Loucy (cell line): ENCODE results near the gene LCN12.
"Not testable (repeated sequence)": the region's sequence is repeated elsewhere in the genome, so short reads cannot be mapped to it uniquely, and the experiment has no call there.

Experiments used
- H2AFZ ChIP-seq: fragments of 200-600 bp; sonication (generic); 2 replicates; pipeline ENCODE4 v1.6.0; 2016; ENCODE audit warnings: antibody characterized with exemption, mild to moderate bottlenecking, low read length, moderate library complexity
- H3F3A ChIP-seq: fragments of 200-600 bp; 2 replicates; pipeline ENCODE4 v1.6.0; 2016; ENCODE audit warnings: antibody characterized with exemption, low read depth, mild to moderate bottlenecking
- H3K27me3 ChIP-seq: fragments of 200-600 bp; sonication (generic); 2 replicates; pipeline ENCODE4 v1.6.1; 2014; ENCODE audit warnings: low read length, mild to moderate bottlenecking; ENCODE audit not compliant: insufficient read depth, poor library complexity, severe bottlenecking
- H3K36me3 ChIP-seq: fragments of 200-600 bp; sonication (generic); 2 replicates; pipeline ENCODE4 v1.6.1; 2016; ENCODE audit warnings: low read length; ENCODE audit not compliant: insufficient read depth
- H3K4me1 ChIP-seq: fragments of 200-600 bp; sonication (generic); 2 replicates; pipeline ENCODE4 v1.5.1; 2014; ENCODE audit warnings: low read length, mild to moderate bottlenecking; ENCODE audit not compliant: insufficient read depth, poor library complexity, severe bottlenecking
- H3K4me2 ChIP-seq: fragments of 200-600 bp; sonication (generic); 2 replicates; pipeline ENCODE4 v1.6.0; 2014; ENCODE audit warnings: antibody characterized with exemption, low read length, low read depth, mild to moderate bottlenecking; ENCODE audit not compliant: poor library complexity, severe bottlenecking
- H3K4me3 ChIP-seq: fragments of 200-600 bp; sonication (generic); 2 replicates; pipeline ENCODE4 v1.5.1; 2014; ENCODE audit warnings: low read length, mild to moderate bottlenecking, mixed read lengths; ENCODE audit not compliant: poor library complexity, severe bottlenecking
- H3K79me2 ChIP-seq: fragments of 200-600 bp; sonication (generic); 2 replicates; pipeline ENCODE4 v1.6.1; 2014; ENCODE audit warnings: low read length; ENCODE audit not compliant: insufficient read depth
- H3K9ac ChIP-seq: fragments of 200-600 bp; sonication (generic); 2 replicates; pipeline ENCODE4 v1.6.0; 2014; ENCODE audit warnings: mild to moderate bottlenecking, low read depth, low read length, moderate library complexity; ENCODE audit not compliant: poor library complexity, severe bottlenecking
- H3K9me2 ChIP-seq: fragments of 200-600 bp; sonication (generic); replicated peaks from 2 replicates; pipeline ENCODE4 v1.6.1; 2016; ENCODE audit warnings: low read depth, low read length, mixed read lengths
- H3K9me3 ChIP-seq: fragments of 200-600 bp; sonication (generic); 2 replicates; pipeline ENCODE4 v1.6.1; 2014; ENCODE audit warnings: mild to moderate bottlenecking, antibody characterized with exemption, low read length, low read depth; ENCODE audit not compliant: insufficient read depth
- H4K20me1 ChIP-seq: fragments of 200-600 bp; sonication (generic); 2 replicates; pipeline ENCODE4 v1.6.0; 2014; ENCODE audit warnings: antibody characterized with exemption, low read length, mild to moderate bottlenecking; ENCODE audit not compliant: insufficient read depth, poor library complexity, severe bottlenecking
- CTCF ChIP-seq: fragments of 200-600 bp; sonication (generic); conservative IDR thresholded peaks from 2 replicates; pipeline ENCODE4 v1.5.1; 2014; ENCODE audit warnings: mild to moderate bottlenecking, antibody characterized with exemption, low read length
- EZH2phosphoT487 ChIP-seq: fragments of 200-600 bp; IDR thresholded peaks from 2 replicates; pipeline ENCODE4 v1.6.1; 2018; ENCODE audit warnings: antibody characterized with exemption, mild to moderate bottlenecking, moderate library complexity, borderline replicate concordance

Gene LCN12

GRCh38 chr9:137002646-137003041 lies 50.6 kb downstream of the LCN12 start:
- Histone ChIP-seq H3K4me3 (no peak overlapping the region), H4K20me1 (no peaks in the 10 kb centered on the region), H2AFZ (no peak overlapping the region), H3K9me2 (no peaks in the 10 kb centered on the region), H3K9me3 (no peaks in the 10 kb centered on the region), H3K9ac (no peak overlapping the region), H3K79me2 (no peaks in the 10 kb centered on the region), H3K4me1 (peaks cover 3% of the 10 kb centered on the region), H3K36me3 (no peaks in the 10 kb centered on the region), H3K4me2 (no peak overlapping the region), H3F3A (no peaks in the 10 kb centered on the region), H3K27me3 (no peaks in the 10 kb centered on the region)
- TF ChIP-seq EZH2phosphoT487 (no peak), CTCF (no peak)

- not testable (repeated sequence) for H4K20me1 ChIP-seq, H3K9me2 ChIP-seq, H3K4me3 ChIP-seq, H3K27me3 ChIP-seq, H3K9me3 ChIP-seq, H3K79me2 ChIP-seq, H3K4me2 ChIP-seq, H3F3A ChIP-seq, H3K36me3 ChIP-seq, H2AFZ ChIP-seq, H3K4me1 ChIP-seq, H3K9ac ChIP-seq
- peak; percentile 22; the same call in 1 of the 2 replicates for TF ChIP-seq CTCF
Measured at GRCh38 chr9:137004285-137004684, 52.2 kb downstream of the LCN12 start.
